Measurements from ENCODE around the gene PEX5L. TPM values are rescaled to one million over a fixed set of nuclear protein-coding genes. Genes with fewer than 3 reads are reported as not detected.

Gene PEX5L
- total RNA-seq, 1 experiment from 2014 or later = not detected

DNA sequence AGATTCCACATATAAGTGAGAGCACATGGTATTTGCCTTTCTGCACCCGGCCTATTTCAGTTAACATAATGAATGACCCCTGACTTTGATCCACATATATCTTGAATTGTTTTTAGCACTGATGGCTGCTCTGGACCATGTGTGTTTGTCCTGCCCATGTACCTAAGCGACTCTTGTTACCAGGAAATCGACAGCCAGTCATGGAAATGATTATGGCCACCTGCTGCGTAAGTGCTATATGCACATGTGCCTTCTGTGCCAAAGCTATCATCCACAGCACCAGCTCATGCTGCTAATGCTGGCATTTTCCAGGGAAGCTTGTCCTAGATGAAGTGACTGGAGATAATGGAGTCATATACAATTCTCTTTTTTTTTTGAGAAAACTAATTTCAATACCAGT lies 103.7 kb downstream of the PEX5L start:
- no TSS peak for BruUV-seq (replicated peaks)
- CTCF ChIA-PET = interaction anchor here (1.3 kb wide), 1 partner anchor 9 kb away, joined by 3 read pairs; no protein-coding TSS in a partner anchor
- H3K27ac ChIP-seq (ENCODE audit: low read depth, low read length) = no peak overlapping the region

DNA sequence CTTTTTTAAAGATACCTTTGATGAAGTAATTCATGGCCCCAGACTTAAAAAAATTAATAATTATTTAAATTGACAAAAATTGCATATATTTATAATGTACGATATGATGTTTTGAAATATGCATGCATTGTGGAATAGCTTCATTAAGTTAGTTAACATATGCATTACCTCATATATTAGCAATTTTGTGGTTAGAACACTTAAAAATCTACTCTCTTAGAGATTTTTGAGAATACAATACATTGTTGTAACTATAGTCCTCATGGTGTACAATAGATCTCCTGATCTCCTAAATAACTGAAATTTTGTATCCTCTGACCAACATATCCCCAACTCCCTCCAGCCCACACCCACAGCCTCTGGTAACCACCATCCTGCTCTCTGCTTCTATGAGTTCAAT lies 104.1 kb downstream of the PEX5L start:
- Histone ChIP-seq H3K9me3 (ENCODE audit: control insufficient read depth in 1 of 2, insufficient read depth in 1 of 2, low read depth in 1 of 2, low read length in 2 of 2) (no peaks in the 10 kb centered on the region), H3K27ac (ENCODE audit: low read depth, low read length) (no peak overlapping the region), H3K4me3 (replicated peaks in 1 of 2; ENCODE audit: low read depth in 1 of 2, low read length in 2 of 2) (no peak overlapping the region), H3K9ac (ENCODE audit: low read length) (no peak overlapping the region), H3K79me2 (ENCODE audit: insufficient read depth, low read length) (no peaks in the 10 kb centered on the region), H3K27me3 (ENCODE audit: insufficient read depth, low read length) (peaks cover 32% of the 10 kb centered on the region; the same call in 1 of the 2 replicates), H3K36me3 (ENCODE audit: control insufficient read depth in 1 of 2, insufficient read depth in 2 of 2, low read length in 2 of 2) (no peaks in the 10 kb centered on the region), H2AFZ (ENCODE audit: low read depth, low read length, poor library complexity, severe bottlenecking) (no peak overlapping the region), H4K20me1 (ENCODE audit: insufficient read depth) (no peaks in the 10 kb centered on the region), H3K9me2 (ENCODE audit: insufficient read depth) (no peaks in the 10 kb centered on the region), H3K4me2 (ENCODE audit: low read length) (no peak overlapping the region), H3K4me1 (ENCODE audit: control insufficient read depth in 1 of 2, insufficient read depth in 2 of 2, low read length in 2 of 2) (no peaks in the 10 kb centered on the region)
- ChIA-PET POLR2A (no interaction called here), RAD21 (ENCODE audit: low non-redundant PET in 1 of 2, low total read pairs in 2 of 2, uncharacterized antibody in 2 of 2, unreplicated experiment in 2 of 2) (no interaction called here), CTCF (interaction anchor here (1.3 kb wide), 1 partner anchor 10 kb away, joined by 3 read pairs; no protein-coding TSS in a partner anchor)
- intact Hi-C loops (cut with micrococcal nuclease) = no loop called here
- DNase-seq (ENCODE audit: low read depth, low spot score) (no peak), ATAC-seq (no peak)
- BruUV-seq (replicated peaks) = no TSS peak
- TF ChIP-seq SRF (IDR thresholded peaks at IDR 0.05; ENCODE audit: low read depth) (no peak), RAD21 (IDR thresholded peaks at IDR 0.05; ENCODE audit: low read depth) (no peak), YY1 (IDR thresholded peaks at IDR 0.05; ENCODE audit: extremely low read depth, insufficient replicate concordance, low read depth, low read length) (no peak), ZNF274 (IDR thresholded peaks at IDR 0.05; ENCODE audit: low read depth, low read length) (no peak), POLR2A (IDR thresholded peaks at IDR 0.05; ENCODE audit: borderline replicate concordance, extremely low read depth, insufficient read depth, insufficient read length) (no peak), SP1 (IDR thresholded peaks at IDR 0.05; ENCODE audit: low read depth) (no peak), POLR2AphosphoS5 (IDR thresholded peaks at IDR 0.05; ENCODE audit: low read depth, low read length) (no peak)
- TF ChIP-seq, protein P1, sequence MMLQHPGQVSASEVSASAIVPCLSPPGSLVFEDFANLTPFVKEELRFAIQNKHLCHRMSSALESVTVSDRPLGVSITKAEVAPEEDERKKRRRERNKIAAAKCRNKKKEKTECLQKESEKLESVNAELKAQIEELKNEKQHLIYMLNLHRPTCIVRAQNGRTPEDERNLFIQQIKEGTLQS (IDR thresholded peaks at IDR 0.05) = no peak

More for the DNA sequence above, 103.7 kb downstream of the PEX5L start:
- RAD21 ChIA-PET (ENCODE audit: low non-redundant PET in 1 of 2, low total read pairs in 2 of 2, uncharacterized antibody in 2 of 2, unreplicated experiment in 2 of 2) = interaction anchor here in 1 of 2 experiments (0.6 kb wide), 1 partner anchor 794 kb away, joined by 3 read pairs; no protein-coding TSS in a partner anchor
- no peaks in the 10 kb centered on the region for H4K20me1 ChIP-seq (ENCODE audit: insufficient read depth)
- intact Hi-C loops (cut with micrococcal nuclease) = no loop called here
- H3K79me2 ChIP-seq (ENCODE audit: insufficient read depth, low read length) = no peaks in the 10 kb centered on the region
- H2AFZ ChIP-seq (ENCODE audit: low read depth, low read length, poor library complexity, severe bottlenecking) = no peak overlapping the region
- no peaks in the 10 kb centered on the region for H3K4me1 ChIP-seq (ENCODE audit: control insufficient read depth in 1 of 2, insufficient read depth in 2 of 2, low read length in 2 of 2)
- DNase-seq (ENCODE audit: low read depth, low spot score) (no peak), ATAC-seq (no peak)
- no peak overlapping the region for H3K9ac ChIP-seq (ENCODE audit: low read length)
- H3K4me3 ChIP-seq (replicated peaks in 1 of 2; ENCODE audit: low read depth in 1 of 2, low read length in 2 of 2) = no peak overlapping the region
- no peaks in the 10 kb centered on the region for H3K36me3 ChIP-seq (ENCODE audit: control insufficient read depth in 1 of 2, insufficient read depth in 2 of 2, low read length in 2 of 2)
- TF ChIP-seq SP1 (IDR thresholded peaks at IDR 0.05; ENCODE audit: low read depth) = no peak
- TF ChIP-seq EGR1 (IDR thresholded peaks at IDR 0.05; ENCODE audit: low read depth) = no peak
- TF ChIP-seq, protein P2, sequence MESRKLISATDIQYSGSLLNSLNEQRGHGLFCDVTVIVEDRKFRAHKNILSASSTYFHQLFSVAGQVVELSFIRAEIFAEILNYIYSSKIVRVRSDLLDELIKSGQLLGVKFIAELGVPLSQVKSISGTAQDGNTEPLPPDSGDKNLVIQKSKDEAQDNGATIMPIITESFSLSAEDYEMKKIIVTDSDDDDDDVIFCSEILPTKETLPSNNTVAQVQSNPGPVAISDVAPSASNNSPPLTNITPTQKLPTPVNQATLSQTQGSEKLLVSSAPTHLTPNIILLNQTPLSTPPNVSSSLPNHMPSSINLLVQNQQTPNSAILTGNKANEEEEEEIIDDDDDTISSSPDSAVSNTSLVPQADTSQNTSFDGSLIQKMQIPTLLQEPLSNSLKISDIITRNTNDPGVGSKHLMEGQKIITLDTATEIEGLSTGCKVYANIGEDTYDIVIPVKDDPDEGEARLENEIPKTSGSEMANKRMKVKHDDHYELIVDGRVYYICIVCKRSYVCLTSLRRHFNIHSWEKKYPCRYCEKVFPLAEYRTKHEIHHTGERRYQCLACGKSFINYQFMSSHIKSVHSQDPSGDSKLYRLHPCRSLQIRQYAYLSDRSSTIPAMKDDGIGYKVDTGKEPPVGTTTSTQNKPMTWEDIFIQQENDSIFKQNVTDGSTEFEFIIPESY (IDR thresholded peaks at IDR 0.05; ENCODE audit: extremely low read depth, insufficient replicate concordance, low read length) = no peak
- TF ChIP-seq POLR2A (IDR thresholded peaks at IDR 0.05; ENCODE audit: borderline replicate concordance, extremely low read depth, insufficient read depth, insufficient read length) = no peak
- TF ChIP-seq SRF (IDR thresholded peaks at IDR 0.05; ENCODE audit: low read depth) = no peak
- H3K27me3 ChIP-seq (ENCODE audit: insufficient read depth, low read length) = peaks cover 33% of the 10 kb centered on the region
- no peaks in the 10 kb centered on the region for H3K9me3 ChIP-seq (ENCODE audit: control insufficient read depth in 1 of 2, insufficient read depth in 1 of 2, low read depth in 1 of 2, low read length in 2 of 2)
- no peaks in the 10 kb centered on the region for H3K9me2 ChIP-seq (ENCODE audit: insufficient read depth)
- POLR2A ChIA-PET = no interaction called here
- no peak overlapping the region for H3K4me2 ChIP-seq (ENCODE audit: low read length)

Data from HCT116 (cell line).